HG02610 (cell line): Measurements from ENCODE around the gene CA6.
"Not testable (repeated sequence)": the region's sequence is repeated elsewhere in the genome, so short reads cannot be mapped to it uniquely, and the experiment has no call there.

Source experiments
- ATAC-seq: cut with Tn5 transposase; IDR thresholded peaks from one replicate; pipeline ENCODE4 v1.9.1; 2021; ENCODE audit warnings: mild to moderate bottlenecking, moderate library complexity; ENCODE audit not compliant: unreplicated experiment

CA6 gene

GRCh38 chr1:8926707-8927694 lies 18.7 kb upstream of the CA6 start:
- ATAC-seq: no peak

- ATAC-seq: no peak
These were observed 15.6 kb upstream of the CA6 start for GRCh38 chr1:8930116-8930515.

GRCh38 chr1:8937051-8937450 lies 8.6 kb upstream of the CA6 start:
- not testable (repeated sequence) for ATAC-seq

- no peak for ATAC-seq
These were observed 8.0 kb upstream of the CA6 start for GRCh38 chr1:8937701-8938100.

GRCh38 chr1:8938232-8938999 lies 7.3 kb upstream of the CA6 start:
- no peak for ATAC-seq

GRCh38 chr1:8939000-8939265 lies 6.7 kb upstream of the CA6 start:
- no peak for ATAC-seq

GRCh38 chr1:8939362-8939995 lies 6.2 kb upstream of the CA6 start:
- ATAC-seq: no peak

- no peak for ATAC-seq
These were observed 3.8 kb upstream of the CA6 start for GRCh38 chr1:8941906-8942305.

- no peak for ATAC-seq
These were observed 1.9 kb upstream of the CA6 start for GRCh38 chr1:8943498-8944405.

GRCh38 chr1:8947127-8947691 lies 1.5 kb downstream of the CA6 start:
- ATAC-seq: no peak

- ATAC-seq: no peak
These were observed 4.6 kb downstream of the CA6 start for GRCh38 chr1:8950309-8950708.

- ATAC-seq: no peak
These were observed 5.6 kb downstream of the CA6 start for GRCh38 chr1:8951231-8951630.

GRCh38 chr1:8955406-8955805 lies 9.7 kb downstream of the CA6 start:
- no peak for ATAC-seq

GRCh38 chr1:8956461-8957349 lies 11.0 kb downstream of the CA6 start:
- no peak for ATAC-seq

- no peak for ATAC-seq
These were observed 17.3 kb downstream of the CA6 start for GRCh38 chr1:8962812-8963530.

GRCh38 chr1:8963963-8964362 lies 18.3 kb downstream of the CA6 start:
- no peak for ATAC-seq

GRCh38 chr1:8965121-8965820 lies 19.6 kb downstream of the CA6 start:
- ATAC-seq: no peak

GRCh38 chr1:8966606-8967005 lies 20.9 kb downstream of the CA6 start:
- no peak for ATAC-seq
